ENCODE data around the gene MIA2.
"Not testable (repeated sequence)": the region's sequence is repeated elsewhere in the genome, so short reads cannot be mapped to it uniquely, and the experiment has no call there.

Gene MIA2

DNA sequence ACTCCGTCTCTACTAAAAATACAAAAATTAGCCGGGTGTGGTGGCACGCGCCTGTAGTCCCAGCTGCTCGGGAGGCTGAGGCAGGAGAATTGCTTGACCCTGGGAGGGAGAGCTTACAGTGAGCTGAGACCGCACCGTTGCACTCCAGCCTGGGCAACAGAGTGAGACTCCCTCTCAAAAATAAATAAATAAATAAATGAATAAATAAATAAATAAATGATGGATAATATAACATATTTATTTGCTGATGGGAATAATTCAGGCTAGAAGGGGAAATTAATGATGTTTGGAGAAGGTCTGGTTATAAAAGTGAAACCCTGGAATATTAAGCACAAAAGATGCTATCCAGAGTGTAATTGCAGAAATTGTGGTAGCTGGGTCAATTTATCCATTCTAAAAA is 107.4 kb downstream of the MIA2 start:
- not testable (repeated sequence) for DNase-seq

DNA sequence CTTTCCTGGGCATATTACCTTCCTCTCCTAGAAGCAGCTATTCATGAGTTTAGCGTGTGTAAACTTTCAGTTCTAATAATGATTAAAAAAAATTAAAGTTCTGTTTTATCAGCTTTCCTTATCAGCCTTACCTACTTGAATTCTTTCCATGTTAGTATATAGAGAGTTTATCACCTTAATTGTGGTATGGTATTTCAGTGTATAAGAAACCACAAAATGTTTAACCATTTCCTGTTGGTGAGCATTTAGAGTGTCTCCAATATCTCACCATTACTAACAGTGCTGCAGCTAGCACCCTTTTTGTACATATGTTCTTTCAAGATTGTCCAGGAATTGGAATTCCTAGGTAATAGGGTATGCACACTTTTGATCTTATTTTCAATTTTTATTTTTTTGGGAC is 109.1 kb downstream of the MIA2 start:
- DNase-seq = no peak

DNA sequence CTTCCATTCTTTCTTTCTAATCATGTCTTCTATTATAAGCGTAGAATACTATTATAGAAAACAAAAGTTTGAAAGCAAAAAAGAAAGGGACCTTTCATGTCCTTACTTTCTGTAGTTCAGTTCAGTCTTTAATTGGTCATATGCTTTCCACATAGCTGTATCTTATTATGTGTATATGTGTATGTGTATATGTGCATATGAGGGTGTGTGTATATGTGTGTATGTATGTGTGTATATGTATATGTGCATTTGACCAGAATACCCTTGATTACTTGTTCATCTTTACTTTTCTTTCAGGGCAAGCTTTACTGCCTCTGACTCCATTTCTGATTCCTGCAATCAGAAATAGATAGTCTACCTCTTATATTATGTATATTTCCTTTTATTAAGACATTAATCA is 109.9 kb downstream of the MIA2 start:
- DNase-seq = no peak

DNA sequence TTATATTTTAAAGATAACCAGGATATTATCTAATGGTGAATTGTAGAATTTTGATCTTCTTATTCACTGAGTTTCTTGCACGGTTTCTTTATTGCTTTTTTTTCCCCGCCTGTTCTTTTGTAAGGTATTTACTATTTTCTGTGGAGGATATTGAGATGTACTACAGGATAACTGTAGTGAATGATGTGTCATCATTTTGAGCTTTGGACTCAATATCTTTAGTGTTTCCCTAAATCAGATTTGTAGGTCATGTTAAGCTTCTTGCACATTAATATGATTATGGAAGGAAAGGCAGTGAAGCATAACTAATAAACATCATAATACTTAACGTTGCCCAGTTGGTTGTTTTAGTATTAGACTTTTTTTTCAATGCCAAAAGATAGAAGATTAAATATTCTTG is 117.2 kb downstream of the MIA2 start:
- DNase-seq = no peak

DNA sequence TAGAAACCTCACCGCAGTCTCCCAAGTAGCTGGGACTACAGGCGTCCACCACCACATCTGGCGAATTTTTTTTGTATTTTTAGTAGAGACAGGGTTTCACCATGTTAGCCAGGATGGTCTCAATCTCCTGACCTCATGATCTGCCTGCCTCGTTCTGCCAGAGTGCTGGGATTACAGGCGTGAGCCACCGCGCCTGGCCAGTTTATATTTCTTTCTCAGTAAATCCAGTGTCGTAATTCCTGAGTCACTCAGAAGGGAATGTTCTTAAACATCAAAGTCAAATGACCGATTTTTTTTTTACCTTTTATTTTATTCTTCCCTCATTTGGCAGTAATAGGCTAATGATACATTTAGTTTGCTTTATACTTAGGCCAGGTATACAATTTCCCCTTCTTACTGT is 118.0 kb downstream of the MIA2 start:
- DNase-seq = no peak

DNA sequence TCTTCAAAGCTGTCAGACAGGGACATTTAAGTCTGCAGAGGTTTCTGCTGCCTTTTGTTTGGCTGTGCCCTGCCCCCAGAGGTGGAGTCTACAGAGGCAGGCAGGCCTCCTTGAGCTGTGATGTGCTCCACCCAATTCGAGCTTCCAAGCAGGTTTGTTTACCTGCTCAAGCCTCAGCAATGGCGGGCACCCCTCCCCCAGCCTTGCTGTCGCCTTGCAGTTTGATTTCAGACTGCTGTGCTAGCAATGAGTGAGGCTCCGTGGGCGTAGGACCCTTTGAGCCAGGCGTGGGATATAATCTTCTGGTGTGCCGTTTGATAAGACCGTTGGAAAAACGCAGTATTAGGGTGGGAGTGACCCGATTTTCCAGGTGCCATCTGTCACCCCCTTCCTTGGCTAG is 125.4 kb downstream of the MIA2 start:
- not testable (repeated sequence) for DNase-seq

DNA sequence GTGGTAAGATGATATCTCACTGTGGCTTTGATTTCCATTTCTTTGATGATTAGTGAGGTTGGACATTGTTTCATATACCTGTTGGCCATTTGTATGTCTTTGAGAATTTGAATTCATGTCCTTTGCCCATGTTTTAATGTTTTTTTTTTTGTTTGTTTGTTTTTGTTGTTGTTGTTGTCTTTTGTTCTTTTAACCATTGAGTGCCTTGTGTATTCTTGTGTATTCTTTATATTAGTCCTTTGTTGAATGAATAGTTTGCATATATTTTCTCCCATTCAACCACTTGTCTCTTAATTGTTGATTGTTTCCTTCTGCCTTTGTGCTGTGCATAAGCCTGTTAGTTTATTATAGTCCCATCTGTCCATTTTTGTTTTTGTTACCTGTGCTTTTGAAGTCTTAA is 126.6 kb downstream of the MIA2 start:
- DNase-seq = no peak

DNA sequence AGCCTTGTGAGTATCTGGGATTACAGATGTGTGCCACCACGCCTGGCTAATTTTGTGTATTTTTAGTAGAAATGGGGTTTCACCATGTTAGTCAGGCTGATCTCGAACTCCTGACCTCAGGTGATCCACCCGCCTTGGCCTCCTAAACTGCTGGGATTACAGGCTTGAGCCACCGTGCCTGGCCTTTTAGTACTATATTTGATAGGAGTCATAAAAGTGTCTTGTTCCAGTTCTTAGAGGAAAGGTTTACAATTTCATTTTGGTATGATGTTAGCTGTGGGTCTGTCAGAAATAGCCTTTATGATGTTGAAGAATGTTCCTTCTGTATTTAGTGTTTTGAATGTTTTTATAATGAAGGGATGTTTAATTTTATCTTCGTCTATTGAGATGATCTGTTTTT is 127.8 kb downstream of the MIA2 start:
- not testable (repeated sequence) for DNase-seq

DNA sequence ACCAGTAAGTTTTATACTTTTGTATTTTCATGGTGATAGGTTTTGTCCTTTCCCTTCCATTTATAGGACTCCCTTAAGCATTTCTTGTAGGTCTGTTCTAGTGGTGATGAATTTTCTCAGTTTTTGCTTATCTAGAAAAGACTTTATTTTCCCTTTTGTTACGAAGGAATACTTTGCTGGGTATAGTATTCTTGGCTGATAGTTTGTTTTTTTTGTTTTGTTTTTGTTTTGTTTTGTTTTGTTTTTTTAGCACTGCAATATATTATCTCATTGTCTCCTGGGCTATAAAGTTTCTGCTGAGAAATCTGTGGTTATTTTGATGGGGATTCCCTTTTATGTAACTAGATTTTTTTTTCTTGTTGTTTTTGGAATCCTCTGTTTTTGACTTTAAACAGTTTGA is 130.8 kb downstream of the MIA2 start:
- DNase-seq = no peak

DNA sequence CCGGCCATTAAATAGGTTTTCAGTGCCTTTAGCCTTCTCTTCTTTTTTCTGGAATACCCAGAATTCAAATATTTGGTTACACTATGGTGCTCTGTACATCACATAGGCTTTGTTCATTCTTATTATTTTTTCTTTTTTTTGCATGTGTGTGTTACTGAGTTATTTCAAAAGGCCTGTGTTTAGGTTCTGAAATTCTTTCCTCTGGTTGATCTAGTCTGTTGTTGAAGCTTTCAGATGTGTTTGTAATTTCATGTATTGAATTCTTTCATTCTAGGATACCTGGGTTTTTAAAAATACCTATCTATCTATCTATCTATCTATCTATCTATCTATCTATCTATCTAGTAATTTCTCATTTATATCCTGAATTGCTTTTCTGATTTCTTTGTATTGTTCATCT is 131.6 kb downstream of the MIA2 start:
- no peak for DNase-seq

DNA sequence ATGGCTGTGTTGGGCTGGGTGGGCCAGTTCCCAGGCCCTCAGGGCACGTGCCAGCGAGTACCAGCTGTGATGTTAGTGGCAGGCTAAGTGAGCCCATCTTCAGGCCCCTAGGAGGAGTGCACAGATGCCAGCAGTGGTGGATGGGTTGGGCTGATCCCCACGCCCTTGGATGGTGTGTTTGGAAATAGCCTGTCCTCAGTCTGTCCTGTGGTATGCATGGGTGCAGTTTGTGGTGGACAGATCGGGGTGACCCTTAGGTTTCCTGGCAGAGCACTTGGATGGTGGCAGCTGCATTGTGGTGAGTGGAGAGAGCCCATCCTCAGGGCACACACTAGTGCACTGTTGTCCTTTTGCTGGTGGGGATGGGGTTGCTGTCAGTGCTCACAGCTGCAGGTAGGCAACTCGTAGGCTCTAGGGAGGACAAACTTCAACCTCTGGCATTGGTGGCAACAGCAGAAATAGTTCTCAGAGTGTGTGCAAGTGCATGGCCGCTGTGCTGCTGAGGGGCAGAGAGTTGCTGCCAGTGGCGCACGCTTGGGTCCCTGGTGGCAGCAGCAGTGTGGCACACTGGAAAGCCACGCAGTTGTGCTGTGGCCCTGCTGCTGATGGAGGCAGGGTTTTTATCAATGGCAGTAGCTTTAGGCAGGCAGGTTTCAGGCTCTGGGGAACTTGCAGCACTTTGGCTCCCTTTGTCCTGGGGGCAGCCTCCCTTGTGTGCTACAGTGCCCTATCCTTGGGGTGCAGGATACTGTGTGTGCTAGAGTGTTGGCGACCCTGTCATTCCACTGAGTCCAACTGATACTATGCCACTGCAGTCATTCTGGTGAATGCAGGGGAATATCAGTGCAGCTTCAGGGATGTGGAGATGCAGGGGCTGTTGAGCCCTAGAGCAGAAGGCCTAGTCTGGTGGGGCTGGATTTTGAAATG is 133.0 kb downstream of the MIA2 start:
- no peak for DNase-seq

DNA sequence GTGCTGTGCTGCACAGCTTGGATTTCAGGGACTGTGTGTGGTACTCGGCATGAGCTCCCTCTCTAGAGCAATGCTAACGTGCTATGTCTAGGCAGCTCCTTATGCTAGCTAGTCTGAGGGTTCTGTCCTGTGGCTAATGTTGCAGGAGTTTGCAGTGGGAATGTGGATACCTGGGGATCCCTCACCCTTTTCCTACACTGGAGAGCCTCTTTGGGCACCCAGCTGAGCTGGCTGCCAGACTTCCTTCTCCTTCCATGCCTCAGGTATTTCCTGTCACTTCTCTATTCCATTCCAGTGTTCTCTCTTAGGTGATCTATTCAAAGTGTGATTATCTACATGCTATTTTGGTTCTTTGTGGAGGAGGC is 133.7 kb downstream of the MIA2 start:
- DNase-seq = no peak

DNA sequence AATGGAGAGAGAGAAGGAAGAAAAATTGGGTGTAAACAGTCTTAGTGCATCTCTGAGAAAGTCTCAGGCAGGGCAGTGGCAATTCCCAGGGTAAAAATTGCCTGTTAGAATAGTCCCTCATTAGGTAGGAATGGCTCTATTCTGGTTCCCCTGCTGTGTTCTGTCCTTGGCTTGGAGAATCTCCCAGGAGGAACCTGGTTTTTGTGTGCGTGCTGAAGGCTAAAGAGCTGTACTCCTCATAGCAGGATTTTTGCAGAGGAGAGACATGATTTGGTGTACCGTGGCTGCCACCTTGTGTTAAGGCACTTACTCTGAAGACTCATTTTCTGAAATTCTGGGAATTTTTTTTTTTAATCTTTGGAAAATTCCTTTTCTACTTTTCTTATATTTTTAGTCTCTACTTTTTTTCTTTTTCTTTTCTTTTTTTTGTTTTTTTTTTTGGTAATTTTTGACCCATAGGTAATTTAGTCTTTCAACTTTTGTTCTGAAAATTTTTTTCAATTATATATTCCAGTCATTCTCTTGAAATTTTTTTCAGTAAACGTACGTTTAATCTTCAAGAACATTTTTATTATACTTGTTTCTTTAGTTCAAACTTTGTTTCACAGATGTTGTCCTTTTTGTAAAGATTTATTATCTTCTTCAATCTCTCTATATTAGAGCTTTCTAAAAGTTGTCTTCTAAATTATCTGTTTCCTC is 134.7 kb downstream of the MIA2 start:
- peak; percentile 71 for DNase-seq

DNA sequence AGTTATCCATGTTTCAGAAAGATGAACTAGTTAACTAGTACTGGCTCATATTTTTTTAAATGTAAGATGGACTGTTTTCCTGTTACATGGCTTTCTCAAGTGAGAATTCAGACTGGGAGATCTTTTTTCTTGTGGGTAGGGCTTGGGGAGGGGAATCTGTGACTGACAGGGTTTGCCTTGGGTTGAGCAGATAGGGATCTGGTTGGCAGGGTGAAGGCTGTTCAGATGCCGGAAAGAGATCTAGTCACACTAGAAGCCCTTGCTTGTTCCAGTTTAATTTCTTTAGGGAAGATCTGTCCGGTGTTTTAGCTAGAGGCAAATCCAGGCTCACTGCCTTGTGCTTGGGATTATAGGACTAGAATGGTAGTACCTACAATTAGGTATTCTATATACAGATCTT is 135.3 kb downstream of the MIA2 start:
- no peak for DNase-seq

DNA sequence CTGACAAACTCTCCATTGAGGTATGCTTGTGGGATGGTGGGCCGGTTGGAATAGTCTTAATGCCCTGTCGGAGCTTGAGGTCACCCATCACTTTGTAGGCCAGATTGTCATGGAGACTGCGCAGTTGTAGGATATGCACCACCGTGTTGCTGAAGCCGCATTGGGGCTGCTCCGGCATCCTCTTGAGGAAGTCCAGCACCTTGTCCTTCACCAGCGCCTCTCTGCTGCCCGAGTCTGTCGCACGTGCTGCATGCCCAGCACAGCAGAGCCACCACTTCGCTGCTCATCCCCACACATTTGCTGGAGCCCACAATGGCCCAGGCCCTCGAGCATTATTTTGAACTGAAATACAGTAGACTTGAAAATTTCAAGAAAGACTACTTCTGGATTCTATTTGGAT is 136.7 kb downstream of the MIA2 start:
- no peak for DNase-seq

DNA sequence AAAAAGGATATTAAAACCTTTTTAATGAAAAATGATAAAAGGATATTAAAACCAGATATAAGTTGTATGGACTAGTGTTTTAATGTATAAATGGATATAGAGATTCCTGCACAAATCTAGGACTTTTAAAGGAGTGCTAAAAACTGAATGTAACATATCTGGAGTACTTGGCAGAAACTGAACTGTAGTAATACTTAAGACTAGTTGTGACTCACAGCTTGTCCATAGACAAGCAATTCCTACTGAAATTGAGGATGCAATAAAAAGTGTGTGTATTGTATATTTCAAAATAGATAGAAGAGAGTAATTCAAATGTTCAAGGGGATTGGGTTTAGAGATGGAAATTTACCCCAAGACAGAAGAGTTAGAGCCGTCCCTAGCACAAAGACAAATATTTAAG is 138.9 kb downstream of the MIA2 start:
- DNase-seq = no peak

DNA sequence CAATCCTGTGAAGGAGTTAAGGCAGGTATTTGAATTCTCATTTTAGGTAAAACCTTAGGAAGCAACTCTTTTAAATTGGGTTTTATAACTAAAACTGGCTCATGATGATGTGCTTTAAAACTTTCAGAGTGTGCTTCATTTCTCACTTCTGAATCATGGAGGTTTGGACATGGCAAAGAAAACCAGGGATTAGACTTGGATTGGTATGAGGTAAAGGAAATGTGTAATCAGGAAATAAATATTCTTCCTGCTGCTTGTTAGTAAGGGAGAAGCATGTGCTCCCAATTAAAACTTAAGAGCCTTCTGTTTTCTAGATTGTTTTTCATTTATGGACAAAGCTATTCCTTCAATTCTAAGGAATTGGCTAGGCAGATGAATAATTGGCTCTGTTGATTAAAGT is 141.1 kb downstream of the MIA2 start:
- no peak for DNase-seq

DNA sequence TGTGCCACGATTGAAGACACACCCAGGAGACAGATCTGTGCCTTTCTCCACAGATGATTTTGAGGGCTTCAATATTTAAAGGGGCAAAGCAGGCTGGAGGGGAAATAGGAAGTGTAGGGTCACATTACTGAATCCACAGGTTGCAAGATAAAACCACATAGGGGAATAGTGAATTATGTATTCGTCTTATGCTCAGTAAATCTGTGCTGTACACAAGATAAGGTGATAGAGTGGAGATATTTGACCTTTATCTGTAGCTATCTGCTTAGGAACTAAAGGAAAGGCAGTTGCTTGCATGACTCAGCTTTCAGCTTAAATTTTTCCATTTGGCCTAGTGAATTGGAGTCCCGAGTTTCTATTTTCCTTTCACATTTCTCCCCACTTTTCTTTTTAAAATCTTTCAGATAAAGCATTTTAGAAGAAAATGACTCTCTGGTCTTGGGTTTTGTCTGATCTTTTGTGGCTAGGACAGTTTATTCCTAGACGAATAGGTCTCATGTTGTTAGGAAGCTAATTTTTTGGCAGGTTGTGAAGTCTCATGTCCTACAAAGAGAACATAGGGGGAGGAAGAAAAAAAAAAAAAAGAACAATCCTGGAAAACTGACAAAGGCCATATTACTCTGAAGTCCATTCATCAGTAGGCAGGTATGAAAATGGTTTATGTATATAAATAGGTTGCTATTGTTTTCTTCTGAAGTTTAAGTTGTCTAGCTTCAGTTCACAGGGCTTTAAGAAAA is 143.1 kb downstream of the MIA2 start:
- no peak for DNase-seq

DNA sequence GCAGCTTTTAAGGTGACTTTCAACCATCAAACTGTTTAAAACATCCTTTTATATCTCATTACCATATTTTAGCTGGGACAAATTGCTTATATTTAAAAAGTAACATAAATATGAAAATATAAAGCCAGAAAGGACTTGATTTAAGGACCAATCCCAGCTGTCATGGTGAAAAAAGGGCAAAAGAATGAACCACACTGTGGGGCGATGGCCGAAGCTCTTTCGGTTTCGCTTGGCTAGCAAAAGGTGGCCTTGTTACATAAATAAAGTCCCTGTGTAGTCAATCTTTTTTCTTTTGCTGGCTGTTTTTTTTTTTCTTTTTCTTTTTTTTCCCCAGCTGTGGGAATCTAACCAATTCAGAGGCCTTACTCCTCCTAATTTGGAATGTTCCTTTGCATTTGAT is 147.7 kb downstream of the MIA2 start:
- DNase-seq = no peak

DNA sequence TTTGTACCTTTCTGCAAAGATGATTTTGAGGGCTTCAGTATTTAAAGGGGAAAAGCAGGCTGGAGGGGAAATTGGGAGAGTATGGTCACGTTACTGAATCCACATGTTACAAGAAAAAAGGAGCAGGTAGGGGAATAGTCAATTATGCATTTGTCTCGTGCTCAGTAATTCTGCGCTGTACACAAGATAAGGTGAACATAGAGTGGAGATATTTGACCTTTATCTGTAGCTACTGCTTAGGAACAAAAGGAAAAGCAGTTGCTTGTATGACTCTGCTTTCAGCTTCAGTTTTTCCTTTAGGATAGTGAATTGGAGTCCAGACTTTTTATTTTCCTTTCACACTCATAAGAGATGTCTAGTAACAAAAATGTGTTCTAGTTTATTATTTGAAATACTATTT is 148.7 kb downstream of the MIA2 start:
- DNase-seq = no peak

DNA sequence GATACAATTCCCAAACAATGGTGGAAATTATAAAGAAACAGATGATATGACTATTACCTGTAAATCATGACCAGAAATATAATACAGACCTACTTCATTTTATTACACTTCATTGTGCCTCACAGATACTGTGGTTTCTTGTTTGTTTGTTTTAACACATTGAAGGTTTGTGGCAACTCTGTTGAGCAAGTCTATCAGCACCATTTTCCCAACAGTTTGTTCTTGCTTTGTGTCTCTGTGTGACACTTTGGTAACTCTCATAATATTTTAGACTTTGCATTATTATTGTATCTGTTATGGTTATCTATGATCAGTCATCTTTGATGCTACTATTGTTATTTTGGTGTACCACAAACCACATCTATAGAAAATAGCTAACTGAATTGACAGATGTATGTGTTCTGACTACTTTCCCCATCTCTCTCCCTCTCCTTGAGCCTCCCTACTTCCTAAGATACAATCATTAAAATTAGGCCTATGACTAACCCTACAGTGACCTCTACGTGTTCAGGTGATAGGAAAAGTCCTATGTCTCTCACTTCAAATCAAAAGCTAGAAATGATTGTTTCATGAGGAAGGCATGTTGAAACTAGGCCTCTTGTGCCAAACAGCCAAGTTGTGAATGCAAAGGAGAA is 149.4 kb downstream of the MIA2 start:
- DNase-seq = no peak

DNA sequence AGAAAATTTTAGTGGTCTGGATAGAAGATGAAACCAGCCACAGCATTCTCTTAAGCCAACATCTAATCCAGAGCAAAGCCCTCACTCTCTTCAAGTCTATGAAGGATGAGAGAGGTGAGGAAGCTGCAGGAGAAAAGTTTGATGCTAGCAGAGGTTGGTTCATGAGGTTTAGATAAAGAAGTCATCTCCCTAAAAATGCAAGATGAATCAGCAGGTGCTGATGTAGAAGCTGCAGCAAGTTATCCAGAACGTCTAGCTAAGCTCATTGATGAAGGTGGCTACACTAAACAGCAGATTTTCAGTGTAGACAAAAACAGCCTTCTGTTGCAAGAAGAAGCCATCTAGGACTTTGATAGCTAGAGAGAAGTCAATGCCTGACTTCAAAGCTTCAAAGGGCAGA is 150.0 kb downstream of the MIA2 start:
- no peak for DNase-seq

DNA sequence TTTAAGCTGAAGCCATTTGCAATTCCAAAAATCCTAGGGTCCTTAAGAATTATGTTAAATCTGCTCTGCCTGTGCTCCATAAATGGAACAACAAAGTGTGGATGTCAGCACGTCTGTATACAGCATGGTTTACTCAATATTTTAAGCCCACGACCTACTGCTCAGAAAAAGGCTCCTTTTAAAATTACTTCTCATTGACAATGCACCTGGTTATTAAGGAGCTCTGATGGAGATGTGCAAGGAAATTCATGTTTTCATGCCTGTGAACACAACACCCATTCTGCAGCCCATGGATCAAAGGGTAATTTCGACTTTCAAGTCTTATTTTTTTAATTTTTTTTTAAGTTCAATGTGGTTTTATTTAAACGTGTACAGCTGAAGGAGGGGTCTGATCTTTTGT is 150.5 kb downstream of the MIA2 start:
- no peak for DNase-seq
